Measurements from ENCODE around the gene AMN.

DNA sequence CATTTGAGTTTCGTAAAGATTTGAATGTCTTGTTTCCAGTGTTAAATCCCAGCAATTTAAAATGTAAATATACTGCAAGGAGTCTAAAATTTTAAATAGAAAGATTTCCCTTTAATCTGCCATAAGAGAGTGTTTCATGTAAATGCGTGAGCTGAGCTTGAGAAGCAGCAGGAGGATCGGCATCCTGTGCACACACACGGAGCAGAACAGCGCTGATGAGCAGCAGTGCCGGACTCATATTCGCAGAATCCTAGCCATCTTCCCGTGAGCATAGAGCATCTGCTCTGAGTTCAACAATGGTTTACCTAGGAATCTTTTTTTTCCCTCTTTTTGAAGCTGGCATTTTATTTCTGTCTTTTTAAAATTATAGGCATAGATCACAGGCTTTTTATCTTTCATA lies 29.8 kb upstream of the AMN start:
- no peak for TF ChIP-seq POLR2AphosphoS5 (IDR thresholded peaks at IDR 0.05; ENCODE audit: low read depth, low read length)
- TF ChIP-seq REST (IDR thresholded peaks at IDR 0.05; ENCODE audit: insufficient read depth in 1 of 2, low read depth in 2 of 2, low read length in 2 of 2), result no peak

Data from PFSK-1 (cell line).